HepG2 (cell line): ENCODE measurements around the gene ANKRD52. TPM values are rescaled to one million over a fixed set of nuclear protein-coding genes. Genes with fewer than 3 reads are reported as not detected.

Source experiments
- ATAC-seq: fragments of 200-7000 bp; cut with Tn5 transposase; 3 replicates; pipeline ENCODE4 v1.9.1; 2020; ENCODE audit warnings: mild to moderate bottlenecking, moderate library complexity
- BruUV-seq: library from RNA; stranded (reverse); fragments of 400-500 nt; replicated peaks from 2 replicates; lab custom pipeline; 2021; lab: Mats Ljungman, UMichigan
- CTCF ChIA-PET: fragments of 300-600 bp; formaldehyde crosslinking; extraction: SDS; loops from one replicate; lab custom pipeline; 2021; ENCODE audit warnings: low total read pairs, inconsistent platforms, low intra/inter-chr PET ratio; lab: Yijun Ruan, JAX
- POLR2A ChIA-PET: fragments of 350-600 bp; sonication (Branson Sonifier 250); formaldehyde crosslinking; loops from one replicate; lab custom pipeline; 2020; ENCODE audit warnings: antibody characterized with exemption, inconsistent platforms; lab: Yijun Ruan, JAX
- DNase-seq: peaks from one replicate; pipeline ENCODE4 v3.0.0-alpha.2; 2015; ENCODE audit warnings: low spot score
- FAIRE-seq: peaks from 3 replicates; lab custom pipeline; 2011; peaks lifted over from hg19 to GRCh38; lab: Jason Lieb, UNC
- H2AFZ ChIP-seq: one replicate; pipeline ENCODE4 v1.6.1; 2011; ENCODE audit warnings: low read length, inconsistent platforms
- H3K27ac ChIP-seq: fragments of 300-600 bp; 3 replicates; pipeline ENCODE4 v1.8.0; 2011; ENCODE audit warnings: mixed run types, mild to moderate bottlenecking, mixed read lengths, low read length, inconsistent platforms; ENCODE audit not compliant: insufficient read depth; ENCODE audit errors: extremely low read length
- H3K27me3 ChIP-seq, 2 experiments: fragments of 200-600 bp in 1 of 2; 2 replicates in 1 of 2; 3 replicates in 1 of 2; pipeline versions ENCODE4 v1.6.0 to v1.8.0; 2011; ENCODE audit warnings: low read length in 2 of 2, mild to moderate bottlenecking in 2 of 2, moderate library complexity in 2 of 2, inconsistent platforms in 1 of 2; ENCODE audit not compliant: insufficient read depth in 2 of 2, control insufficient read depth in 1 of 2
- H3K36me3 ChIP-seq, 2 experiments: fragments of 200-600 bp in 1 of 2; replicated peaks in 1 of 2; 2 replicates in 1 of 2; 3 replicates in 1 of 2; pipeline versions ENCODE4 v1.5.1 to v1.8.0; 2011; ENCODE audit warnings: low read length in 2 of 2, inconsistent platforms in 1 of 2; ENCODE audit not compliant: insufficient read depth in 2 of 2, control insufficient read depth in 1 of 2
- H3K4me1 ChIP-seq: 2 replicates; pipeline ENCODE4 v1.5.1; 2012; ENCODE audit warnings: low read length, inconsistent platforms; ENCODE audit not compliant: insufficient read depth
- H3K4me2 ChIP-seq: 2 replicates; pipeline ENCODE4 v1.6.0; 2011; ENCODE audit warnings: low read depth, low read length, inconsistent platforms
- H3K4me3 ChIP-seq, 3 experiments: fragments of 200-600 bp in 1 of 3; sonication (generic), shearing (Covaris generic) in 1 of 3; replicated peaks in 1 of 3; 2 replicates each; pipeline ENCODE4 v1.5.1; 2011 to 2016; ENCODE audit warnings: low read length in 3 of 3, inconsistent platforms in 2 of 3, low read depth in 2 of 3, mild to moderate bottlenecking in 2 of 3, control low read depth in 1 of 3, mixed read lengths in 1 of 3; ENCODE audit not compliant: insufficient read depth in 1 of 3
- H3K79me2 ChIP-seq: one replicate; pipeline ENCODE4 v1.6.1; 2011; ENCODE audit warnings: low read length, inconsistent platforms; ENCODE audit not compliant: insufficient read depth
- H3K9ac ChIP-seq: 2 replicates; pipeline ENCODE4 v1.6.0; 2011; ENCODE audit warnings: mild to moderate bottlenecking, low read depth, low read length, inconsistent platforms; ENCODE audit not compliant: insufficient read depth
- H3K9me3 ChIP-seq: 2 replicates; pipeline ENCODE4 v1.5.1; 2012; ENCODE audit warnings: mild to moderate bottlenecking, low read length
- H4K20me1 ChIP-seq: 2 replicates; pipeline ENCODE4 v1.6.0; 2011; ENCODE audit warnings: inconsistent platforms, mild to moderate bottlenecking, low read length, moderate library complexity; ENCODE audit not compliant: insufficient read depth
- ARID4A ChIP-seq: sonication (generic); formaldehyde crosslinking; IDR thresholded peaks from 2 replicates; pipeline ENCODE4 v1.5.0; 2020; ENCODE audit warnings: mild to moderate bottlenecking, missing genetic modification reagents, borderline replicate concordance
- MIER2 ChIP-seq: IDR thresholded peaks from 2 replicates; pipeline ENCODE4 v1.6.1; 2016; ENCODE audit warnings: missing biosample characterization, missing genetic modification reagents
- NR1H2 ChIP-seq: sonication (generic); formaldehyde crosslinking; IDR thresholded peaks from 2 replicates; pipeline ENCODE4 v1.8.1; 2022; ENCODE audit warnings: low read depth, missing genetic modification reagents, borderline replicate concordance
- ZNF18 ChIP-seq: sonication (generic); formaldehyde crosslinking; IDR thresholded peaks from 2 replicates; pipeline ENCODE4 v1.8.0; 2022; ENCODE audit warnings: mild to moderate bottlenecking, missing genetic modification reagents; ENCODE audit not compliant: insufficient replicate concordance
- ZNF574 ChIP-seq: sonication (generic); formaldehyde crosslinking; IDR thresholded peaks from 2 replicates; pipeline ENCODE4 v1.4.0; 2020; ENCODE audit warnings: missing genetic modification reagents
- ZNF589 ChIP-seq: sonication (generic); formaldehyde crosslinking; conservative IDR thresholded peaks from 2 replicates; pipeline ENCODE4 v1.8.0; 2022; ENCODE audit warnings: mild to moderate bottlenecking, moderate library complexity, missing genetic modification reagents
- WGBS: methylation state at CpG from one replicate; pipeline ENCODE4 v1.1.6; 2017; ENCODE audit warnings: low lambda C conversion rate; 5-methylcytosine and 5-hydroxymethylcytosine counted together
- in situ Hi-C: cut with HindIII; loops from 2 replicates; pipeline ENCODE4 v1.10.0; 2017; ENCODE audit warnings: low pct_unique_long_range_greater_than_20kb; ENCODE audit not compliant: extremely low pct_ligation_motif_present
- intact Hi-C: fragments of 100-400 bp; cut with micrococcal nuclease; formaldehyde crosslinking; loops from one replicate; pipeline ENCODE4 v1.10.0; 2022; ENCODE audit not compliant: unreplicated experiment
- polyA plus RNA-seq, 8 experiments: library from polyadenylated mRNA; depleted of rRNA in 3 of 8; stranded (reverse) in 7 of 8; unstranded in 1 of 8; fragments of >200 nt; fragmentation: Illumina TruSeq in 4 of 8; extraction: Trizol in 4 of 8; gene quantifications; 2 replicates each; pipeline versions ENCODE4 v1.2.1 to v1.2.3, GENCODE V29; 2011 to 2016; ENCODE audit warnings: low read depth in 4 of 8, missing spikeins in 1 of 8, mixed read lengths in 1 of 8; ENCODE audit not compliant: insufficient read depth in 1 of 8
- total RNA-seq, 5 experiments: library from RNA; depleted of rRNA; stranded (reverse); fragments of >200 nt; fragmentation: Illumina TruSeq; extraction: Trizol; gene quantifications; 2 replicates each; pipeline ENCODE4 v1.2.3, GENCODE V29; 2016; ENCODE audit warnings: low read depth in 1 of 5
- TF ChIP-seq, protein P1 (sequence below), 2 experiments: IDR thresholded peaks; 2 replicates each; pipeline ENCODE4 v1.6.1; 2011 to 2012; ENCODE audit warnings: low read length in 2 of 2, borderline replicate concordance in 1 of 2, low read depth in 1 of 2, mild to moderate bottlenecking in 1 of 2, moderate library complexity in 1 of 2
- TF ChIP-seq, protein P2 (sequence below): sonication (generic); formaldehyde crosslinking; IDR thresholded peaks from 2 replicates; pipeline ENCODE4 v1.8.1; 2023; ENCODE audit warnings: missing genetic modification reagents, inconsistent platforms, borderline replicate concordance

ANKRD52 gene
- total and polyA plus RNA-seq, 2 of the 13 experiments (the other 11 are each of a cell fraction or from before 2014, with no cell fraction given): 7.8 to 9.2 TPM

DNA sequence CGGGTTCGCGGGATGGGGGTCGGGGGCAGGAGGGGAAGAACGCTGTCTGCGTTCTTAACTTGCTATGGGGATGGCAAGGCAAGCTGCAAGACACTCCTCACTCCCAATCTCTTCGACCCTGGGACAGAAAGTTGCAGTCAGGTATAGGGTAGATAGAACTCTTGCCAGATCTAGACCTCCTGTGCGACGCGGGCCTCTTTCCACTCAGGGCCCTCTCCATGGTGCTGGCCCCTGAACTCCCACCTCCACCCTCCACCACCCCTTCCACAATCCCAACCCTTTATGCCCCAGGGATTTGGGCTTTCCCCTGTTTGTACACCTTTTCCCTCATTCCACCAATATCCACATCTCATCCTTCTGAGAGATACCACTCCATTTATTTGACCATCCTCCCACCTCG lies 33.2 kb downstream of the ANKRD52 start:
- in situ Hi-C loops: loop anchor here (5.0 kb wide), 1 partner anchor 32 kb away; the partner anchor contains the start of gene ANKRD52
- CTCF ChIA-PET: interaction anchor here (1.1 to 2.6 kb wide), 5 partner anchors 20 to 106 kb away, joined by 4 to 12 read pairs (median 4); partner anchors contain the start of gene ANKRD52

More for the DNA sequence above, 33.2 kb downstream of the ANKRD52 start:
- BruUV-seq: no TSS peak
- intact Hi-C loops: loop anchor here (1.0 to 5.0 kb wide), 2 partner anchors 32 kb away; partner anchors contain the start of gene ANKRD52
- peak overlapping the region; percentile 68; the same call in 1 of the 2 replicates for H3K9ac ChIP-seq
- no peaks in the 10 kb centered on the region for H3K9me3 ChIP-seq
- H3K27ac ChIP-seq: no peak overlapping the region
- no peaks in the 10 kb centered on the region for H4K20me1 ChIP-seq
- H3K36me3 ChIP-seq: no peaks in the 10 kb centered on the region; a peak in 1 of 5 replicates
- no peak for ATAC-seq
- no peak for FAIRE-seq
- no peak overlapping the region for H2AFZ ChIP-seq
- H3K79me2 ChIP-seq: peaks cover 9% of the 10 kb centered on the region
- TF ChIP-seq ZNF589 (CRISPR knock-in tag) (no peak), MIER2 (peak; percentile 83), ZNF18 (CRISPR knock-in tag) (no peak), NR1H2 (CRISPR knock-in tag) (no peak), ZNF574 (no peak), ARID4A (CRISPR knock-in tag) (no peak)
- TF ChIP-seq, protein P1, sequence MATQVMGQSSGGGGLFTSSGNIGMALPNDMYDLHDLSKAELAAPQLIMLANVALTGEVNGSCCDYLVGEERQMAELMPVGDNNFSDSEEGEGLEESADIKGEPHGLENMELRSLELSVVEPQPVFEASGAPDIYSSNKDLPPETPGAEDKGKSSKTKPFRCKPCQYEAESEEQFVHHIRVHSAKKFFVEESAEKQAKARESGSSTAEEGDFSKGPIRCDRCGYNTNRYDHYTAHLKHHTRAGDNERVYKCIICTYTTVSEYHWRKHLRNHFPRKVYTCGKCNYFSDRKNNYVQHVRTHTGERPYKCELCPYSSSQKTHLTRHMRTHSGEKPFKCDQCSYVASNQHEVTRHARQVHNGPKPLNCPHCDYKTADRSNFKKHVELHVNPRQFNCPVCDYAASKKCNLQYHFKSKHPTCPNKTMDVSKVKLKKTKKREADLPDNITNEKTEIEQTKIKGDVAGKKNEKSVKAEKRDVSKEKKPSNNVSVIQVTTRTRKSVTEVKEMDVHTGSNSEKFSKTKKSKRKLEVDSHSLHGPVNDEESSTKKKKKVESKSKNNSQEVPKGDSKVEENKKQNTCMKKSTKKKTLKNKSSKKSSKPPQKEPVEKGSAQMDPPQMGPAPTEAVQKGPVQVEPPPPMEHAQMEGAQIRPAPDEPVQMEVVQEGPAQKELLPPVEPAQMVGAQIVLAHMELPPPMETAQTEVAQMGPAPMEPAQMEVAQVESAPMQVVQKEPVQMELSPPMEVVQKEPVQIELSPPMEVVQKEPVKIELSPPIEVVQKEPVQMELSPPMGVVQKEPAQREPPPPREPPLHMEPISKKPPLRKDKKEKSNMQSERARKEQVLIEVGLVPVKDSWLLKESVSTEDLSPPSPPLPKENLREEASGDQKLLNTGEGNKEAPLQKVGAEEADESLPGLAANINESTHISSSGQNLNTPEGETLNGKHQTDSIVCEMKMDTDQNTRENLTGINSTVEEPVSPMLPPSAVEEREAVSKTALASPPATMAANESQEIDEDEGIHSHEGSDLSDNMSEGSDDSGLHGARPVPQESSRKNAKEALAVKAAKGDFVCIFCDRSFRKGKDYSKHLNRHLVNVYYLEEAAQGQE (IDR thresholded peaks at IDR 0.05; ENCODE audit: borderline replicate concordance in 1 of 2, low read depth in 1 of 2, low read length in 2 of 2): peak; percentile 64 to 93
- TF ChIP-seq, protein P2, sequence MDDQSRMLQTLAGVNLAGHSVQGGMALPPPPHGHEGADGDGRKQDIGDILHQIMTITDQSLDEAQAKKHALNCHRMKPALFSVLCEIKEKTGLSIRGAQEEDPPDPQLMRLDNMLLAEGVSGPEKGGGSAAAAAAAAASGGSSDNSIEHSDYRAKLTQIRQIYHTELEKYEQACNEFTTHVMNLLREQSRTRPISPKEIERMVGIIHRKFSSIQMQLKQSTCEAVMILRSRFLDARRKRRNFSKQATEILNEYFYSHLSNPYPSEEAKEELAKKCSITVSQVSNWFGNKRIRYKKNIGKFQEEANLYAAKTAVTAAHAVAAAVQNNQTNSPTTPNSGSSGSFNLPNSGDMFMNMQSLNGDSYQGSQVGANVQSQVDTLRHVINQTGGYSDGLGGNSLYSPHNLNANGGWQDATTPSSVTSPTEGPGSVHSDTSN (CRISPR knock-in tag): no peak
- no peaks in the 10 kb centered on the region; a peak in 1 of 5 replicates for H3K27me3 ChIP-seq
- POLR2A ChIA-PET: no interaction called here
- no peak for DNase-seq
- peak overlapping the region; percentile 68 to 79 (median 78) for H3K4me3 ChIP-seq
- 69% methylated on average over 10 of the region's 11 CpGs for WGBS
- H3K4me2 ChIP-seq: peak overlapping the region; percentile 76
- H3K4me1 ChIP-seq: peaks cover 46% of the 10 kb centered on the region
